ENCODE measurements around the gene PLAAT2.

Gene PLAAT2

DNA sequence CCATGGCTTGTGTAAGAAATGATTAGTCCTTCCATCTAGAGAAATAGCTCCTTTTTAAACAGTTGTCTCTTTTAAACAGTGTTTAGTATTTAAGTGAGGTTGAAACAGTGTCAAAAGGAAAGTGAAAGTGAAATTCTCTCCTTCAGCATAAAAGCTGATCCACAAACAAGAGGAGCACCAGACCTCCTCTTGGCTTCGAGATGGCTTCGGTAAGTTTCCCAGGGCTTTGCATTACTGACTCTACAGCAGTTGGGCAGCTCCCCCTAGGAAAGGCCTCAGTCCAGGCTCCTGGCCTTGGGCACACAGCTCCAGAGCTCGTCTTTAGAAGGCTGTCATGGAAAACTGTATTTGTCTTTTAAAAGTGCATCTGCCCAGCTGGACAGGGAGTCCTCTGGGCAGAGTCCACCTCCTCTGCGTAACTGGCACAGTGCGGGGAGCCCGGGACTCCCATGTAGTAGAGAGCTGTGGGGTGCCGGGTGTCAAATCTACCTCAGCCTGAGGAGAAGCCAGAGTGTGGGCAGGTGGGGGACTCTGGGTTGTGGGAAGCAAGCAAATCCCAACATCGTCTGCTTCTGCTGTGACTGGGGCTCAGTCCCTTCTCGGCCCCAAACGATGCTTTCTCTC lies 26.4 kb downstream of the PLAAT2 start, which contains the start of gene PLAAT4:
Gene PLAAT4, plus strand, starts transcription at position 140 of the 624 bp plus-strand sequence. Its CDS starts 61 bp downstream, at position 201.
- no peaks in the 10 kb centered on the region for H3K27me3 ChIP-seq (replicated peaks in 2 of 5; ENCODE audit: control insufficient read depth in 4 of 5, insufficient read depth in 5 of 5, low read length in 4 of 5)
- peak within 1 kb of the TSS; percentile 12 to 73 for H3K27ac ChIP-seq (ENCODE audit: insufficient read depth in 1 of 2, low read depth in 1 of 2, low read length in 2 of 2, poor library complexity in 1 of 2, severe bottlenecking in 2 of 2)

DNA sequence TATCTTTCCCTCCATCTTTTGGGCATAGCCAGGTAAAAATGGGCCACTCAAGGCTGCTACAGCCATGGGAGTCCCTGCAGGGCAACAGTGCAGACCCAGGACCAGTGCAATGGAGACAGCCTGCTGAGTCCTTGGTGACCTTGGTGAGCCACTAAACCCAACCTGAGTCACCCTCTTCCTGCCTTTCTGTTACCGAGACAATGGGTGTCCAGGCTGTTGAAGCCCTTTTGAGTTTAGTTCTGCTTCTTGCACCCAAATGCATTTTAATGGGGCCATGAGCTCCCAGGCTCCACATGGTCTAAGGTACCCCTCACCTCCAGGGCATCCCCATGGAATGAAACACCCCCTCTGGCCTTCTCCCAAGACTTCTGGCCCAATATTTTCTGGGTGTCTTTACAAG lies 27.4 kb downstream of the PLAAT2 start:
- CTCF ChIA-PET: interaction anchor here (0.6 to 3.5 kb wide), 6 partner anchors 15 to 201 kb away, joined by 3 to 15 read pairs (median 4); no protein-coding TSS in a partner anchor

More for the DNA sequence above, 26.4 kb downstream of the PLAAT2 start, which contains the start of gene PLAAT4:
- ChIA-PET POLR2A (interaction anchor here (1.0 to 1.3 kb wide), 2 partner anchors 14 to 31 kb away, joined by 3 read pairs; partner anchors contain the start of gene LGALS12), CTCF (interaction anchor here (0.7 to 3.5 kb wide), 14 partner anchors 12 to 103 kb away, joined by 3 to 15 read pairs (median 5); partner anchors contain the start of genes LGALS12 and PLAAT5)
- peak; percentile 59 to 81 (median 74) for DNase-seq
- Histone ChIP-seq H3K4me3 (ENCODE audit: control insufficient read depth in 1 of 7, extremely low read depth in 1 of 7, insufficient read depth in 4 of 7, low read depth in 2 of 7, low read length in 6 of 7) (peak within 1 kb of the TSS; percentile 40 to 81 (median 73)), H3K36me3 (ENCODE audit: control insufficient read depth in 4 of 4, insufficient read depth in 4 of 4, low read length in 3 of 4) (peaks cover 0 to 4% (median 0%) of the 10 kb centered on the region in 4 experiments), H3K4me1 (ENCODE audit: control extremely low read depth in 1 of 4, control insufficient read depth in 4 of 4, insufficient read depth in 4 of 4, low read length in 3 of 4) (peaks cover 2 to 45% (median 28%) of the 10 kb centered on the region in 4 experiments), H3K9me3 (ENCODE audit: control extremely low read depth in 1 of 5, control insufficient read depth in 4 of 5, insufficient read depth in 2 of 5, low read depth in 1 of 5, low read length in 4 of 5) (no peaks in the 10 kb centered on the region)
- WGBS (ENCODE audit: insufficient coverage): 20% methylated on average over 9 of the region's 10 CpGs

DNA sequence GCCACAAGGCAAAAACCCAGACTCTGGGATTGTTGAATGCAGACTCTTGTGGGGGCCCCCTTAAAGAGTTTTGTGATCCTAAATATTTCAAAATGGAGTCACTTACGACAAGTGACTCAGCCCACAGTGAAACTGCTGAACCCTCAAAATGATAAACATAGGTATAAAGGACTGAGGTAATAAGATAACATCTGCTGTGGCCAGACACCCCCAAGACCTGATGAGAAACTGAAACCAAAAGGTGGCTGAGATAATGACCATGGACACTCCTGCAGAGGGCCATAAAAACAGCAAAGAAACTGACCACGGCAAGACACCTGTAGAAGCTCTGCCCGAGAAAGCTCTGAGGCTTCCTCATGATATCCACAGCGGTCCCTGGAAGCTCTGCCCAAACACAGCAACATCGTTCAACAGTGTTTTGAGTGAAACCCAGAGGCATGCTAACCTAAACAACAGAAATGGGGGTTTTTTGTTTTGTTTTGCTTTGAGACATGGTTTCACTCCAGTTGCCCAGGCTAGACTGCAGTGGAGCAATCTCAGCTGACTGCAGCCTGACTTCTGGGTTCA lies 28.2 kb downstream of the PLAAT2 start:
- Histone ChIP-seq H3K27me3 (replicated peaks in 2 of 5; ENCODE audit: control insufficient read depth in 4 of 5, insufficient read depth in 5 of 5, low read length in 4 of 5) (no peaks in the 10 kb centered on the region), H3K9me3 (ENCODE audit: control extremely low read depth in 1 of 5, control insufficient read depth in 4 of 5, insufficient read depth in 2 of 5, low read depth in 1 of 5, low read length in 4 of 5) (no peaks in the 10 kb centered on the region), H3K36me3 (ENCODE audit: control insufficient read depth in 4 of 4, insufficient read depth in 4 of 4, low read length in 3 of 4) (peaks cover 0 to 3% (median 0%) of the 10 kb centered on the region in 4 experiments), H3K4me3 (ENCODE audit: control insufficient read depth in 1 of 7, extremely low read depth in 1 of 7, insufficient read depth in 4 of 7, low read depth in 2 of 7, low read length in 6 of 7) (no peak overlapping the region), H3K4me1 (ENCODE audit: control extremely low read depth in 1 of 4, control insufficient read depth in 4 of 4, insufficient read depth in 4 of 4, low read length in 3 of 4) (peaks cover 6 to 54% (median 35%) of the 10 kb centered on the region in 4 experiments), H3K27ac (ENCODE audit: insufficient read depth in 1 of 2, low read depth in 1 of 2, low read length in 2 of 2, poor library complexity in 1 of 2, severe bottlenecking in 2 of 2) (no peak overlapping the region)
- ChIA-PET POLR2A (no interaction called here), CTCF (interaction anchor here (0.6 to 3.5 kb wide), 4 partner anchors 14 to 202 kb away, joined by 3 to 10 read pairs (median 3); no protein-coding TSS in a partner anchor)
- 93% methylated on average over 2 of the region's 5 CpGs for WGBS (ENCODE audit: insufficient coverage)
- DNase-seq: peak in 1 of 3 donors; percentile 24

More for the DNA sequence above, 27.4 kb downstream of the PLAAT2 start:
- Histone ChIP-seq H3K36me3 (ENCODE audit: control insufficient read depth in 4 of 4, insufficient read depth in 4 of 4, low read length in 3 of 4) (peaks cover 0 to 4% (median 0%) of the 10 kb centered on the region in 4 experiments), H3K27ac (ENCODE audit: insufficient read depth in 1 of 2, low read depth in 1 of 2, low read length in 2 of 2, poor library complexity in 1 of 2, severe bottlenecking in 2 of 2) (no peak overlapping the region), H3K27me3 (replicated peaks in 2 of 5; ENCODE audit: control insufficient read depth in 4 of 5, insufficient read depth in 5 of 5, low read length in 4 of 5) (no peaks in the 10 kb centered on the region), H3K9me3 (ENCODE audit: control extremely low read depth in 1 of 5, control insufficient read depth in 4 of 5, insufficient read depth in 2 of 5, low read depth in 1 of 5, low read length in 4 of 5) (no peaks in the 10 kb centered on the region), H3K4me3 (ENCODE audit: control insufficient read depth in 1 of 7, extremely low read depth in 1 of 7, insufficient read depth in 4 of 7, low read depth in 2 of 7, low read length in 6 of 7) (peak overlapping the region in 1 of 7 experiments; percentile 73), H3K4me1 (ENCODE audit: control extremely low read depth in 1 of 4, control insufficient read depth in 4 of 4, insufficient read depth in 4 of 4, low read length in 3 of 4) (peaks cover 6 to 52% (median 35%) of the 10 kb centered on the region in 4 experiments)
- WGBS (ENCODE audit: insufficient coverage): 78% methylated on average over 1 of the region's 1 CpG
- peak in 2 of 3 donors; percentile 39 to 44 for DNase-seq
- POLR2A ChIA-PET: interaction anchor here (1.0 to 1.3 kb wide), 2 partner anchors 15 to 30 kb away, joined by 3 read pairs; partner anchors contain the start of gene LGALS12

DNA sequence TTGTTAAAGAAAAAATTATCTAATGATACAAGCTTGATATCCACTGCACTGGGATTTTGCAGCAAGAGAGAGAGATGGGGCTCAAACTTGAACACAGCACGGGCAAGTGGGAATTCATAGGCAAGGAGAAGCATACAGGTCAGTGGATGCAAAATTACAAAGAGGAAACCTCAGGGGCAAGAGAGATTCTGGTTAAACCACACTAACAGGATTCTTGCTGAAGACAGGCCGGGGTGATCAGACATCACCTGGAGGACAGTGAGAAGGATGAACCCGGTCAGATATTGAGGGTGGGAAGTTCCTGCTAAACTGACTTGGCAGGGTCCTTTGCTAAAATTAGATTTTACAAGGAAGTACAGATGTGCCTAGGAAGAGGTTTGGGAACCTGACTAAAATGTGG lies 29.1 kb downstream of the PLAAT2 start:
- ChIA-PET POLR2A (no interaction called here), CTCF (interaction anchor here (1.4 to 3.5 kb wide), 4 partner anchors 14 to 55 kb away, joined by 3 to 10 read pairs (median 4); no protein-coding TSS in a partner anchor)
- Histone ChIP-seq H3K36me3 (ENCODE audit: control insufficient read depth in 4 of 4, insufficient read depth in 4 of 4, low read length in 3 of 4) (no peaks in the 10 kb centered on the region), H3K4me1 (ENCODE audit: control extremely low read depth in 1 of 4, control insufficient read depth in 4 of 4, insufficient read depth in 4 of 4, low read length in 3 of 4) (peaks cover 11 to 59% (median 36%) of the 10 kb centered on the region in 4 experiments), H3K27me3 (replicated peaks in 2 of 5; ENCODE audit: control insufficient read depth in 4 of 5, insufficient read depth in 5 of 5, low read length in 4 of 5) (no peaks in the 10 kb centered on the region), H3K4me3 (ENCODE audit: control insufficient read depth in 1 of 7, extremely low read depth in 1 of 7, insufficient read depth in 4 of 7, low read depth in 2 of 7, low read length in 6 of 7) (no peak overlapping the region), H3K27ac (ENCODE audit: insufficient read depth in 1 of 2, low read depth in 1 of 2, low read length in 2 of 2, poor library complexity in 1 of 2, severe bottlenecking in 2 of 2) (no peak overlapping the region), H3K9me3 (ENCODE audit: control extremely low read depth in 1 of 5, control insufficient read depth in 4 of 5, insufficient read depth in 2 of 5, low read depth in 1 of 5, low read length in 4 of 5) (no peaks in the 10 kb centered on the region)
- 63% methylated on average over 3 of the region's 3 CpGs for WGBS (ENCODE audit: insufficient coverage)
- DNase-seq: no peak

DNA sequence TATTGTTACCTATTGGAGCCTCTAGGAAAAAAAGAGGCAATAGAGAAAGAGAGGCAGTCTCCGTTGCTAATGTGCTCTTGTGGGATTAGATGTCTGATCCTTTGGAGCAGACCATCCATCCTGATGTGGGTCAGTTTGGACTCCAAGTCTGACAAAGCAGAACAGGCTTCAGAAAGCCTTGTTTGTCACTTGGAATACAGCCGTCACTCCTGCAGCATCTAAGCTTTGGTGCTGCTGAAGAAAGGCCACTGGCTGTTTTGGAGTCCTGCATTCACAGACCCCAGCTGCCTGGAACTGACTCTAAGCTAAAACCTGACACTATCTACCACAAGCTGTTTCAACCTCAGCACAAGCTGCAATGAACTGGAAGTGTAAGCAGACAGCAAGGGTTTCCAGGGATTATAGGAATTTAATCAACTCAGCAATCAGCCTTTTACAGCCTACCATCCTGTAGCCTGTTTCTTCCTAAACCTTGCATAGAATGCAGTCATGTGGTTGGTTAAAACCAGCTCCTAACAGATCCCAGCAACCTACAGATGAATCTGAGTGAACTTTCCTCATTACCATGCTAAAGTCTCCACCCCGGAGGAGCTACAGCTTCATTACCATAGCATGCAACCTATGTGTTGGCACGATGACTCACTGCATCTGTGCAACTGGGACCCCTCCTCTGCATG lies 30.2 kb downstream of the PLAAT2 start:
- no peak for DNase-seq
- H3K4me1 ChIP-seq (ENCODE audit: control extremely low read depth in 1 of 4, control insufficient read depth in 4 of 4, insufficient read depth in 4 of 4, low read length in 3 of 4): peaks cover 13 to 57% (median 36%) of the 10 kb centered on the region in 4 experiments
- CTCF ChIA-PET: interaction anchor here (1.2 to 3.5 kb wide), 5 partner anchors 13 to 54 kb away, joined by 3 to 10 read pairs (median 3); no protein-coding TSS in a partner anchor
- WGBS (ENCODE audit: insufficient coverage): 84% methylated on average over 3 of the region's 4 CpGs
- H3K4me3 ChIP-seq (ENCODE audit: control insufficient read depth in 1 of 7, extremely low read depth in 1 of 7, insufficient read depth in 4 of 7, low read depth in 2 of 7, low read length in 6 of 7): no peak overlapping the region
- H3K9me3 ChIP-seq (ENCODE audit: control extremely low read depth in 1 of 5, control insufficient read depth in 4 of 5, insufficient read depth in 2 of 5, low read depth in 1 of 5, low read length in 4 of 5): no peaks in the 10 kb centered on the region
- no peak overlapping the region for H3K27ac ChIP-seq (ENCODE audit: insufficient read depth in 1 of 2, low read depth in 1 of 2, low read length in 2 of 2, poor library complexity in 1 of 2, severe bottlenecking in 2 of 2)
- no peaks in the 10 kb centered on the region for H3K36me3 ChIP-seq (ENCODE audit: control insufficient read depth in 4 of 4, insufficient read depth in 4 of 4, low read length in 3 of 4)
- H3K27me3 ChIP-seq (replicated peaks in 2 of 5; ENCODE audit: control insufficient read depth in 4 of 5, insufficient read depth in 5 of 5, low read length in 4 of 5): no peaks in the 10 kb centered on the region
- POLR2A ChIA-PET: no interaction called here

DNA sequence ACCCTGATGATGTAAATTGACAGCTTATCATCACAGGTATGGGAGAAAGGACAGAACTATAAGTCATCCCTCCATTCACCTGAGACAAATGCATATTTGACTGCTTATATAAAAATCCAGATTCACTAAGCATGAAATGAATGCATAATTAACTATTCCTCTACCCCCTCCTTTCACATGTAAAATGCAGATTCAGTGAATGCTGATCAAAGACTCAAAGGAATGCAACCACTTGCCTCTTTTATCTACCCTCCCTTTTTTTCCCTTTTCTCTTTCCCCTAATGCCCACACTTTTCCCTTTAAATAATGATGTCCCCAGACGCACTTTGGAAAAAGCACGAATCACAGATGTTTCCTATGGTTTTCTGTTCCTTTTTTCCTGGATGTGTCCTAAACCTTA lies 31.1 kb downstream of the PLAAT2 start:
- Histone ChIP-seq H3K36me3 (ENCODE audit: control insufficient read depth in 4 of 4, insufficient read depth in 4 of 4, low read length in 3 of 4) (no peaks in the 10 kb centered on the region), H3K4me3 (ENCODE audit: control insufficient read depth in 1 of 7, extremely low read depth in 1 of 7, insufficient read depth in 4 of 7, low read depth in 2 of 7, low read length in 6 of 7) (no peak overlapping the region), H3K9me3 (ENCODE audit: control extremely low read depth in 1 of 5, control insufficient read depth in 4 of 5, insufficient read depth in 2 of 5, low read depth in 1 of 5, low read length in 4 of 5) (no peaks in the 10 kb centered on the region), H3K27me3 (replicated peaks in 2 of 5; ENCODE audit: control insufficient read depth in 4 of 5, insufficient read depth in 5 of 5, low read length in 4 of 5) (no peaks in the 10 kb centered on the region), H3K27ac (ENCODE audit: insufficient read depth in 1 of 2, low read depth in 1 of 2, low read length in 2 of 2, poor library complexity in 1 of 2, severe bottlenecking in 2 of 2) (no peak overlapping the region), H3K4me1 (ENCODE audit: control extremely low read depth in 1 of 4, control insufficient read depth in 4 of 4, insufficient read depth in 4 of 4, low read length in 3 of 4) (peaks cover 13 to 57% (median 35%) of the 10 kb centered on the region in 4 experiments)
- DNase-seq: no peak
- CTCF ChIA-PET: interaction anchor here (0.5 to 3.5 kb wide), 6 partner anchors 10 to 661 kb away, joined by 3 to 10 read pairs (median 3); no protein-coding TSS in a partner anchor
- WGBS (ENCODE audit: insufficient coverage): 81% methylated on average over 2 of the region's 2 CpGs
- POLR2A ChIA-PET: no interaction called here
